Activated B cell treated with CpG ODN at 0.5 μM for 24 hours (primary cell): ENCODE data around the gene IGF1R. TPM values are rescaled to one million over a fixed set of nuclear protein-coding genes. Genes with fewer than 3 reads are reported as not detected.

Experiments used
- ATAC-seq: fragments of 200-7000 bp; cut with Tn5 transposase; one replicate; pipeline ENCODE4 v1.10.0; 2021; ENCODE audit warnings: low read depth, mild to moderate bottlenecking, moderate library complexity
- CTCF ChIA-PET: fragments of 350-600 bp; sonication (Branson Sonifier 250); formaldehyde crosslinking; loops from one replicate; lab custom pipeline; 2021; ENCODE audit warnings: antibody characterized with exemption; lab: Charles Lee
- POLR2A ChIA-PET: fragments of 350-600 bp; sonication (Branson Sonifier 250); formaldehyde crosslinking; loops from one replicate; lab custom pipeline; 2021; ENCODE audit warnings: antibody characterized with exemption; lab: Charles Lee
- DNase-seq: peaks from one replicate; pipeline ENCODE4 v3.0.0; 2022
- H3K27ac Mint-ChIP-seq: one replicate; pipeline ENCODE4 v1.8.0; 2020; ENCODE audit warnings: mixed read lengths
- H3K27me3 Mint-ChIP-seq: one replicate; pipeline ENCODE4 v1.8.0; 2021; ENCODE audit warnings: mixed read lengths
- H3K36me3 Mint-ChIP-seq: one replicate; pipeline ENCODE4 v1.8.0; 2021; ENCODE audit warnings: low read depth, mixed read lengths
- H3K4me1 Mint-ChIP-seq: one replicate; pipeline ENCODE4 v1.8.0; 2021; ENCODE audit warnings: mixed read lengths
- H3K4me3 Mint-ChIP-seq: one replicate; pipeline ENCODE4 v1.8.0; 2020; ENCODE audit warnings: mild to moderate bottlenecking, mixed read lengths
- H3K9me3 Mint-ChIP-seq: one replicate; pipeline ENCODE4 v1.8.0; 2020; ENCODE audit warnings: mixed read lengths
- intact Hi-C: fragments of 100-400 bp; cut with micrococcal nuclease; formaldehyde crosslinking; loops from one replicate; pipeline ENCODE4 v1.15.1; 2024
- total RNA-seq: library from RNA; stranded (reverse); gene quantifications from 2 replicates; pipeline ENCODE4 v1.2.3, GENCODE V29; 2022
- TF ChIP-seq, protein P1 (sequence below): fragments of 200-600 bp; IDR thresholded peaks from one replicate; pipeline ENCODE4 v1.8.0; 2022; ENCODE audit warnings: antibody characterized with exemption, mild to moderate bottlenecking

IGF1R gene
- total RNA-seq, 1 donor from 2014 or later: 6.7 TPM

DNA sequence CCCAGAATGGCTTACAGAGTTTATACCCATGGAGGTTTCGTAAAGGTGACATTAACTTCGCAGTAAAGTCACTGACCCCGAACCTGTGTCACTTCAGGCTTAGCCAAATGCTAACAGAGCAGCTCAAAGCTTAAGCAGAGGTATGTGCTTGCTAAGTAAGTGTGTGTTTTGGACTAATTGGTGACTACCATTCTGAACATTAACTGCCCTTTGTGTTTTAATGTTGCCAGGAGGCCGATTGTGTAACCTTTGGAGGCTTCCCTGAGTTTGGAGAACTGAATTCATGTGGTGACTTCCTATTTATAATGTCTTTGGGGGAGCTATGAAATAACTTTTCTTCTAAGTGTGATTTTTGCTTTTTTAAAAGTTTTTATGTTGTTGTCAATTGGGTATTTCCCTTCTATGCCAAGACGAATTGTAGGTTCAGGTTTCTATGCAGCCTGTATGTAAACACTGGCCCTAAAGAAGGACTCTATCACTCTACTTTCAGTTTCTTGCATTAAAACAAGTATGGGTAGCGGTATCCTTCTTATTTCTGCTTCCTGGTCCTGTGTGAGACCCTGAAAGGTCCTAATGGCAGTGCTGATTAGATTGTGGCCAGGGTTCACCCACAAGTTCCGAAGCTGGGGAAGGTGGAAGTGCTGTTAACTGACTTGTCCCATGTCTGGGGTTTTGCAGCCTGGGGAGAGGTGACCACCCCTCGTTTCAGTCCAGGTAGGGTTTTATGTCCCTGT, 86.3 kb downstream of the IGF1R start:
- ATAC-seq (no peak), DNase-seq (no peak)
- peaks cover 1% of the 10 kb centered on the region for H3K4me1 Mint-ChIP-seq
- H3K9me3 Mint-ChIP-seq: no peaks in the 10 kb centered on the region
- no peak overlapping the region for H3K27ac Mint-ChIP-seq
- peaks cover 2% of the 10 kb centered on the region for H3K27me3 Mint-ChIP-seq
- no peak overlapping the region for H3K4me3 Mint-ChIP-seq
- POLR2A ChIA-PET: no interaction called here
- CTCF ChIA-PET: no interaction called here
- no peaks in the 10 kb centered on the region for H3K36me3 Mint-ChIP-seq
- intact Hi-C loops: no loop called here
- TF ChIP-seq, protein P1, sequence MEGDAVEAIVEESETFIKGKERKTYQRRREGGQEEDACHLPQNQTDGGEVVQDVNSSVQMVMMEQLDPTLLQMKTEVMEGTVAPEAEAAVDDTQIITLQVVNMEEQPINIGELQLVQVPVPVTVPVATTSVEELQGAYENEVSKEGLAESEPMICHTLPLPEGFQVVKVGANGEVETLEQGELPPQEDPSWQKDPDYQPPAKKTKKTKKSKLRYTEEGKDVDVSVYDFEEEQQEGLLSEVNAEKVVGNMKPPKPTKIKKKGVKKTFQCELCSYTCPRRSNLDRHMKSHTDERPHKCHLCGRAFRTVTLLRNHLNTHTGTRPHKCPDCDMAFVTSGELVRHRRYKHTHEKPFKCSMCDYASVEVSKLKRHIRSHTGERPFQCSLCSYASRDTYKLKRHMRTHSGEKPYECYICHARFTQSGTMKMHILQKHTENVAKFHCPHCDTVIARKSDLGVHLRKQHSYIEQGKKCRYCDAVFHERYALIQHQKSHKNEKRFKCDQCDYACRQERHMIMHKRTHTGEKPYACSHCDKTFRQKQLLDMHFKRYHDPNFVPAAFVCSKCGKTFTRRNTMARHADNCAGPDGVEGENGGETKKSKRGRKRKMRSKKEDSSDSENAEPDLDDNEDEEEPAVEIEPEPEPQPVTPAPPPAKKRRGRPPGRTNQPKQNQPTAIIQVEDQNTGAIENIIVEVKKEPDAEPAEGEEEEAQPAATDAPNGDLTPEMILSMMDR: no peak

GRCh38 chr15:98735304-98735703, 87.0 kb downstream of the IGF1R start:
- no peaks in the 10 kb centered on the region for H3K36me3 Mint-ChIP-seq
- no peak overlapping the region for H3K4me3 Mint-ChIP-seq
- ChIA-PET POLR2A (no interaction called here), CTCF (no interaction called here)
- ATAC-seq (no peak), DNase-seq (no peak)
- intact Hi-C loops: no loop called here
- H3K4me1 Mint-ChIP-seq: peaks cover 1% of the 10 kb centered on the region
- H3K27ac Mint-ChIP-seq: no peak overlapping the region
- TF ChIP-seq, protein P1: no peak
- peaks cover 2% of the 10 kb centered on the region for H3K27me3 Mint-ChIP-seq
- H3K9me3 Mint-ChIP-seq: no peaks in the 10 kb centered on the region

DNA sequence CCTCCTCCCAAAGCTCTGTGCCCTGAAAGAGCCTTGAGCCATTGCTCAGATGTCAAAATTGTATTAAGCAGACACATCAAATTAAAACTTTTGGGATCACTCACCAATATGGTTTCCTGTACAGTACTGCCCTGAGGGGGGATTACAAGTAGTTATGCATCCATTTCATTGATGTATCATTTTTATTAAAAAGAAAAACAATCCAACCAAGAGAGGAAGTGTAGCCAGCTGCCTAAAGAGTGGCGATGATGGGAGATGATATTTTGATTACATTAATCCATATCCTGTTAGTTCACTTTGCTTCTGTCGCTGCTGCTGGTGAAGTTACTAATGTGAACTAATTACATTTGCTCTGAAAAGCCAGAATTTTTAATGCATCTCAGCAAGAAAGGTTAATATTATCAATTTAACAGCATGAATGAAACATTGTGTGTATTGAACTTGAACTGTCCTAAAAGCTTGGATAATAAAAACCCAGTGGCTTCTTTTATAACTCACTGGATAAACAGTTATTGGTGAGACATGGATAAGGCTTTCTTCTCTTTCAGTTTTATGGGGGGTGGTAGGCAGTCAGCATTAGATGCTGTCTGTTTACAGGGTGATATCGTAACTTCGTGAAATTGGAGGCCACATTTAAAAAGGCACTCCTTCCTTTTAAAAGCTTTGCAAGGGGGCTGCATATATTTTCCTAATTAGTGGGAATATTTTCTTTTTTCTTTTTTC, 87.7 kb downstream of the IGF1R start:
- intact Hi-C loops: no loop called here
- Mint-ChIP-seq H3K27ac (no peak overlapping the region), H3K27me3 (peaks cover 2% of the 10 kb centered on the region), H3K4me1 (peaks cover 1% of the 10 kb centered on the region), H3K4me3 (no peak overlapping the region), H3K9me3 (no peaks in the 10 kb centered on the region), H3K36me3 (no peaks in the 10 kb centered on the region)
- ChIA-PET POLR2A (no interaction called here), CTCF (no interaction called here)
- TF ChIP-seq, protein P1: no peak
- DNase-seq (no peak), ATAC-seq (no peak)

GRCh38 chr15:98737159-98737558, 88.8 kb downstream of the IGF1R start:
- H3K27me3 Mint-ChIP-seq: peaks cover 2% of the 10 kb centered on the region
- H3K4me1 Mint-ChIP-seq: peaks cover 1% of the 10 kb centered on the region
- POLR2A ChIA-PET: no interaction called here

DNA sequence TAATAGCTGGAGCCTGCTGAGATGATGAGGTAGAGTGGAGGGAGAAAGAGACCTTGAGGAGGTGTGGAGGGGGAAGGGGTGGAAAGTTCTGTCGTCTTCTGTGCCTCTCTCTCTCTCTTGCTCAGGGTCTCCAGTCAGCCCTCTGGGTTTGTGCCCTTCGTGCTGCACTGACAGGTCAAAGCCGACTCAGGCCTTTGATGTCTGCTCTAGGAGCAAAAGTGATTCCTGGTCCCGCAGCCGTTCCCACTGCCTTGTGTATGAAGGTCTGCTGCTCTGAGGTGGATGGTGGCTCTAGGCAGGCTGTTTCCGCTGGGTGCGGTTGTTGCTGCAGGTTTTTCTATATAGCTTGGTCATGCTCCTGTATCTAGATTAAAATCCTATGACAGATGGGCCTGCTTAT, 89.4 kb downstream of the IGF1R start:
- Mint-ChIP-seq H3K27ac (no peak overlapping the region), H3K4me1 (peaks cover 1% of the 10 kb centered on the region), H3K36me3 (no peaks in the 10 kb centered on the region), H3K4me3 (no peak overlapping the region), H3K9me3 (no peaks in the 10 kb centered on the region), H3K27me3 (peaks cover 2% of the 10 kb centered on the region)
- POLR2A ChIA-PET: no interaction called here
- ATAC-seq (no peak), DNase-seq (no peak)
- intact Hi-C loops: no loop called here
- TF ChIP-seq, protein P1: no peak
- CTCF ChIA-PET: no interaction called here

More at GRCh38 chr15:98737159-98737558, 88.8 kb downstream of the IGF1R start:
- no peak overlapping the region for H3K27ac Mint-ChIP-seq
- no peaks in the 10 kb centered on the region for H3K9me3 Mint-ChIP-seq
- no peaks in the 10 kb centered on the region for H3K36me3 Mint-ChIP-seq
- intact Hi-C loops: no loop called here
- TF ChIP-seq, protein P1: no peak
- CTCF ChIA-PET: no interaction called here
- ATAC-seq (no peak), DNase-seq (no peak)
- H3K4me3 Mint-ChIP-seq: no peak overlapping the region
